ENCODE data around the gene ENO3. TPM values are rescaled to one million over a fixed set of nuclear protein-coding genes. Genes with fewer than 3 reads are reported as not detected.

The ENO3 gene
- total RNA-seq, 1 experiment from 2014 or later: 24.6 TPM

DNA sequence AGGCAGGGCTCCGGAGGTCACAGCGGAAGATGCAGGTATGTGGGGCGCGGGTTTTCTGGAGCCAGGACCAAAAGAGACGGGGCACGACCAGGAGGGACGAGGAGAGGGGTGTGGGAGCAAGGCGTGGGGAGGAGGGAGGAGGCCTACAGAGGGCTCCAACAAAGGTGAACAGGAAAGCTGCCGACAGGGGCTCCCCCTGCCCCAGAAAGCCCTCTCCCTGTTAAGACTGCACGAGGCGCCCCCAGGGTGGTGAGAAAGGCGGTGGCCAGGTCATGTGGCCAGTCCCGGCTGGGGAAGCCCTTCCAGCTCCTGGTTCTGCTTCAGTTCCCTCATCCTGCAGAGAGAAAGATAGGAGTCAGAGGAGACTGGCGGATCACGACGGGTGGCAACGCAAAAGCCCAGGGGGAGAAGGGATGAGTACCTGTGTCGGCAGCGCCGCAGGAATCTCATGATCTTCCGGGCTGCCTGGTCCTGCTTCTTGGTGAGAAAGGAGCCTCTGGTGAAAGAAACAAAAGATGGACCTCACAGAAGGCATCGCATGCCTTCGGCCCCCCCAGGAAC, 17.6 kb downstream of the ENO3 start (continued):
- no peak for TF ChIP-seq CTCF (IDR thresholded peaks at IDR 0.05 in 2 of 3, conservative IDR thresholded peaks at IDR 0.05 in 1 of 3; ENCODE audit: borderline replicate concordance in 1 of 3, insufficient read depth in 1 of 3, low read depth in 2 of 3, low read length in 2 of 3)
- TF ChIP-seq, protein P1, sequence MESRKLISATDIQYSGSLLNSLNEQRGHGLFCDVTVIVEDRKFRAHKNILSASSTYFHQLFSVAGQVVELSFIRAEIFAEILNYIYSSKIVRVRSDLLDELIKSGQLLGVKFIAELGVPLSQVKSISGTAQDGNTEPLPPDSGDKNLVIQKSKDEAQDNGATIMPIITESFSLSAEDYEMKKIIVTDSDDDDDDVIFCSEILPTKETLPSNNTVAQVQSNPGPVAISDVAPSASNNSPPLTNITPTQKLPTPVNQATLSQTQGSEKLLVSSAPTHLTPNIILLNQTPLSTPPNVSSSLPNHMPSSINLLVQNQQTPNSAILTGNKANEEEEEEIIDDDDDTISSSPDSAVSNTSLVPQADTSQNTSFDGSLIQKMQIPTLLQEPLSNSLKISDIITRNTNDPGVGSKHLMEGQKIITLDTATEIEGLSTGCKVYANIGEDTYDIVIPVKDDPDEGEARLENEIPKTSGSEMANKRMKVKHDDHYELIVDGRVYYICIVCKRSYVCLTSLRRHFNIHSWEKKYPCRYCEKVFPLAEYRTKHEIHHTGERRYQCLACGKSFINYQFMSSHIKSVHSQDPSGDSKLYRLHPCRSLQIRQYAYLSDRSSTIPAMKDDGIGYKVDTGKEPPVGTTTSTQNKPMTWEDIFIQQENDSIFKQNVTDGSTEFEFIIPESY (IDR thresholded peaks at IDR 0.05; ENCODE audit: extremely low read depth, insufficient replicate concordance, low read length): no peak
- no peak for TF ChIP-seq YY1 (IDR thresholded peaks at IDR 0.05; ENCODE audit: extremely low read depth, insufficient replicate concordance, low read depth, low read length)
- TF ChIP-seq TCF7L2 (IDR thresholded peaks at IDR 0.05; ENCODE audit: borderline replicate concordance, extremely low read depth, insufficient read depth, insufficient read length): no peak

DNA sequence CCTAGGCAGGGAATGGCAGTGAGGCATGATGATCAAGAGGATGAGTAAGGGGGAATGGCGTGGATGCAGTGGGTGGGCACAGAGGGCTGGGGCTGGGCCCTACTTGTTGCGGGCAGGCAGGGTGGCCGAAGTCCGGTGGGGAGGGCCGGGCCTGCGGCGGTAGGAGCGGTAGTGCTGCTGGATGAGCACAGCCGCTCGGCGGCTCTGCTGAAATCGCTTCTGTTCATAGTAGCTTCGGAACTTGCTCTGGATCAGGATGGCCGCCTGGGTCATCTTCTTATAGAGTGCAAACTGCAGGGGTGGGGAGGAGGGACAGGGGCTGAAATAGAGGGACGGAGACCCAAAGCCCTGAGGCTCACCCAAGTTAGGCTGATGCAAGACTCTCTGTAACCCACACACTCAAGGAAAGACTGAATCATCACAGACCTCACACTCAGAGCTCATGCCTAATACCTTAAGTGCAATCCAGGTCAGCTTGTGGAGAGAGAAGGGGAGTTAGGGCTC, 18.2 kb downstream of the ENO3 start:
- intact Hi-C loops (cut with micrococcal nuclease): no loop called here
- no TSS peak for BruUV-seq (replicated peaks)
- CTCF ChIA-PET: no interaction called here
- TF ChIP-seq EZH2 (IDR thresholded peaks at IDR 0.05) (no peak), RAD21 (IDR thresholded peaks at IDR 0.05; ENCODE audit: low read depth) (no peak), CTCF (IDR thresholded peaks at IDR 0.05 in 2 of 3, conservative IDR thresholded peaks at IDR 0.05 in 1 of 3; ENCODE audit: borderline replicate concordance in 1 of 3, insufficient read depth in 1 of 3, low read depth in 2 of 3, low read length in 2 of 3) (no peak), EGR1 (IDR thresholded peaks at IDR 0.05; ENCODE audit: low read depth) (0 out of 2 replicates have a peak, but pooled peaks have one; percentile 45), CEBPB (IDR thresholded peaks at IDR 0.05; ENCODE audit: low read depth) (peak; percentile 83; the same call in 1 of the 2 replicates), SP1 (IDR thresholded peaks at IDR 0.05; ENCODE audit: low read depth) (peak; percentile 78), TCF7L2 (IDR thresholded peaks at IDR 0.05; ENCODE audit: borderline replicate concordance, extremely low read depth, insufficient read depth, insufficient read length) (no peak), ZNF274 (IDR thresholded peaks at IDR 0.05; ENCODE audit: low read depth, low read length) (no peak), FOSL1 (IDR thresholded peaks at IDR 0.05; ENCODE audit: low read depth) (peak; percentile 78)
- TF ChIP-seq, protein P2, sequence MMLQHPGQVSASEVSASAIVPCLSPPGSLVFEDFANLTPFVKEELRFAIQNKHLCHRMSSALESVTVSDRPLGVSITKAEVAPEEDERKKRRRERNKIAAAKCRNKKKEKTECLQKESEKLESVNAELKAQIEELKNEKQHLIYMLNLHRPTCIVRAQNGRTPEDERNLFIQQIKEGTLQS (IDR thresholded peaks at IDR 0.05): no peak
- TF ChIP-seq, protein P1 (IDR thresholded peaks at IDR 0.05; ENCODE audit: extremely low read depth, insufficient replicate concordance, low read length): no peak

More for the DNA sequence above, 18.2 kb downstream of the ENO3 start:
- ATAC-seq (no peak), DNase-seq (ENCODE audit: low read depth, low spot score) (no peak)
- H3K27ac ChIP-seq (ENCODE audit: low read depth, low read length): peak overlapping the region; percentile 90
- peak overlapping the region; percentile 1 to 70; a peak in 3 of 4 replicates for H3K4me3 ChIP-seq (replicated peaks in 1 of 2; ENCODE audit: low read depth in 1 of 2, low read length in 2 of 2)
- peak overlapping the region; percentile 84 for H3K4me2 ChIP-seq (ENCODE audit: low read length)
- no peaks in the 10 kb centered on the region for H4K20me1 ChIP-seq (ENCODE audit: insufficient read depth)
- H3K4me1 ChIP-seq (ENCODE audit: control insufficient read depth in 1 of 2, insufficient read depth in 2 of 2, low read length in 2 of 2): peaks cover 19 to 33% of the 10 kb centered on the region in 2 experiments
- H3K79me2 ChIP-seq (ENCODE audit: insufficient read depth, low read length): peaks cover 13% of the 10 kb centered on the region; the same call in 1 of the 2 replicates
- peaks cover 4 to 18% of the 10 kb centered on the region in 2 experiments; a peak in 3 of 4 replicates for H3K36me3 ChIP-seq (ENCODE audit: control insufficient read depth in 1 of 2, insufficient read depth in 2 of 2, low read length in 2 of 2)
- no peak overlapping the region for H2AFZ ChIP-seq (ENCODE audit: low read depth, low read length, poor library complexity, severe bottlenecking)
- peak overlapping the region; percentile 80 for H3K9ac ChIP-seq (ENCODE audit: low read length)
- POLR2A ChIA-PET: interaction anchor here (0.8 to 5.0 kb wide), 5 partner anchors 15 to 29 kb away, joined by 3 to 45 read pairs (median 7); partner anchors contain the start of genes CAMTA2, ENO3, PFN1 and RNF167
- no peaks in the 10 kb centered on the region for H3K9me2 ChIP-seq (ENCODE audit: insufficient read depth)
- RAD21 ChIA-PET (ENCODE audit: low non-redundant PET in 1 of 2, low total read pairs in 2 of 2, uncharacterized antibody in 2 of 2, unreplicated experiment in 2 of 2): interaction anchor here in 1 of 2 experiments (0.5 kb wide), 1 partner anchor 14 kb away, joined by 6 read pairs; no protein-coding TSS in a partner anchor
- H3K27me3 ChIP-seq (ENCODE audit: insufficient read depth, low read length): no peaks in the 10 kb centered on the region
- H3K9me3 ChIP-seq (ENCODE audit: control insufficient read depth in 1 of 2, insufficient read depth in 1 of 2, low read depth in 1 of 2, low read length in 2 of 2): no peaks in the 10 kb centered on the region
